ENCODE data around the gene C16orf96.

GRCh38 chr16:4612977-4613635, 57.0 kb downstream of the C16orf96 start:
- TF ChIP-seq, protein P1, sequence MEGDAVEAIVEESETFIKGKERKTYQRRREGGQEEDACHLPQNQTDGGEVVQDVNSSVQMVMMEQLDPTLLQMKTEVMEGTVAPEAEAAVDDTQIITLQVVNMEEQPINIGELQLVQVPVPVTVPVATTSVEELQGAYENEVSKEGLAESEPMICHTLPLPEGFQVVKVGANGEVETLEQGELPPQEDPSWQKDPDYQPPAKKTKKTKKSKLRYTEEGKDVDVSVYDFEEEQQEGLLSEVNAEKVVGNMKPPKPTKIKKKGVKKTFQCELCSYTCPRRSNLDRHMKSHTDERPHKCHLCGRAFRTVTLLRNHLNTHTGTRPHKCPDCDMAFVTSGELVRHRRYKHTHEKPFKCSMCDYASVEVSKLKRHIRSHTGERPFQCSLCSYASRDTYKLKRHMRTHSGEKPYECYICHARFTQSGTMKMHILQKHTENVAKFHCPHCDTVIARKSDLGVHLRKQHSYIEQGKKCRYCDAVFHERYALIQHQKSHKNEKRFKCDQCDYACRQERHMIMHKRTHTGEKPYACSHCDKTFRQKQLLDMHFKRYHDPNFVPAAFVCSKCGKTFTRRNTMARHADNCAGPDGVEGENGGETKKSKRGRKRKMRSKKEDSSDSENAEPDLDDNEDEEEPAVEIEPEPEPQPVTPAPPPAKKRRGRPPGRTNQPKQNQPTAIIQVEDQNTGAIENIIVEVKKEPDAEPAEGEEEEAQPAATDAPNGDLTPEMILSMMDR (IDR thresholded peaks at IDR 0.05), result no peak
- TF ChIP-seq POLR2A (IDR thresholded peaks at IDR 0.05), result no peak

All from body of pancreas (tissue), 4 donors.